HepG2 (cell line): ENCODE results near the gene CAPN15. TPM values are rescaled to one million over a fixed set of nuclear protein-coding genes. Genes with fewer than 3 reads are reported as not detected.

Experiments used
- ARNTL ChIP-seq: sonication (generic); formaldehyde crosslinking; IDR thresholded peaks from 2 replicates; pipeline ENCODE4 v1.4.0; 2020; ENCODE audit warnings: mild to moderate bottlenecking, missing genetic modification reagents
- ATF6 ChIP-seq: sonication (generic); formaldehyde crosslinking; conservative IDR thresholded peaks from 2 replicates; pipeline ENCODE4 v1.4.0; 2020; ENCODE audit warnings: missing genetic modification reagents
- HDAC1 ChIP-seq: sonication (generic); formaldehyde crosslinking; IDR thresholded peaks from 2 replicates; pipeline ENCODE4 v1.5.1; 2020; ENCODE audit warnings: mild to moderate bottlenecking, missing genetic modification reagents
- HOMEZ ChIP-seq: IDR thresholded peaks from 2 replicates; pipeline ENCODE4 v1.6.1; 2016; ENCODE audit warnings: low read depth
- KLF15 ChIP-seq: sonication (generic); formaldehyde crosslinking; IDR thresholded peaks from 2 replicates; pipeline ENCODE4 v1.8.1; 2023; ENCODE audit warnings: borderline replicate concordance, mild to moderate bottlenecking, inconsistent platforms, missing genetic modification reagents, mixed read lengths
- NFIB ChIP-seq: sonication (generic); formaldehyde crosslinking; IDR thresholded peaks from 2 replicates; pipeline ENCODE4 v1.9.0; 2021; ENCODE audit warnings: missing genetic modification reagents, mild to moderate bottlenecking, borderline replicate concordance
- PRDM4 ChIP-seq: sonication (generic); formaldehyde crosslinking; IDR thresholded peaks from 2 replicates; pipeline ENCODE4 v1.9.0; 2021; ENCODE audit warnings: missing genetic modification reagents, borderline replicate concordance
- PRPF4 ChIP-seq: fragments of 200-400 bp; formaldehyde crosslinking; IDR thresholded peaks from 2 replicates; pipeline ENCODE4 v1.6.1; 2016; ENCODE audit warnings: low read length, low read depth; ENCODE audit not compliant: poor library complexity, severe bottlenecking
- REPIN1 ChIP-seq: sonication (generic); formaldehyde crosslinking; IDR thresholded peaks from 2 replicates; pipeline ENCODE4 v1.8.0; 2022; ENCODE audit warnings: missing genetic modification reagents, low read depth, mild to moderate bottlenecking, borderline replicate concordance
- SP1 ChIP-seq, 2 experiments: fragments of 450-650 bp in 1 of 2; sonication (generic) in 1 of 2; formaldehyde crosslinking in 1 of 2; IDR thresholded peaks; 2 replicates each; pipeline versions ENCODE4 v1.4.0 to v1.6.1; 2016 to 2020; ENCODE audit warnings: missing genetic modification reagents in 1 of 2
- TBL1XR1 ChIP-seq: fragments of 150-350 bp; IDR thresholded peaks from 2 replicates; pipeline ENCODE4 v1.6.1; 2014; ENCODE audit warnings: borderline replicate concordance, low read length; ENCODE audit not compliant: partially characterized antibody
- ZNF280B ChIP-seq: sonication (generic); formaldehyde crosslinking; IDR thresholded peaks from 2 replicates; pipeline ENCODE4 v1.5.0; 2020; ENCODE audit warnings: missing genetic modification reagents, mild to moderate bottlenecking, borderline replicate concordance
- ZNF44 ChIP-seq: sonication (generic); formaldehyde crosslinking; IDR thresholded peaks from 2 replicates; pipeline ENCODE4 v1.5.1; 2020; ENCODE audit warnings: mild to moderate bottlenecking, missing genetic modification reagents
- ZNF513 ChIP-seq: sonication (generic); formaldehyde crosslinking; conservative IDR thresholded peaks from 2 replicates; pipeline ENCODE4 v1.5.0; 2020; ENCODE audit warnings: missing genetic modification reagents
- ZNF562 ChIP-seq: sonication (generic); formaldehyde crosslinking; IDR thresholded peaks from 2 replicates; pipeline ENCODE4 v1.8.0; 2022; ENCODE audit warnings: missing genetic modification reagents, borderline replicate concordance
- ZNF576 ChIP-seq: sonication (generic); formaldehyde crosslinking; IDR thresholded peaks from 2 replicates; pipeline ENCODE4 v1.4.0; 2020; ENCODE audit warnings: mild to moderate bottlenecking, missing genetic modification reagents
- ZNF674 ChIP-seq: sonication (generic); formaldehyde crosslinking; IDR thresholded peaks from 2 replicates; pipeline ENCODE4 v1.5.0; 2020; ENCODE audit warnings: low read depth, mild to moderate bottlenecking, missing genetic modification reagents
- ZNF7 ChIP-seq: IDR thresholded peaks from 2 replicates; pipeline ENCODE4 v1.6.1; 2016; ENCODE audit warnings: missing biosample characterization, missing genetic modification reagents
- polyA plus RNA-seq, 8 experiments: library from polyadenylated mRNA; depleted of rRNA in 3 of 8; stranded (reverse) in 7 of 8; unstranded in 1 of 8; fragments of >200 nt; fragmentation: Illumina TruSeq in 4 of 8; extraction: Trizol in 4 of 8; gene quantifications; 2 replicates each; pipeline versions ENCODE4 v1.2.1 to v1.2.3, GENCODE V29; 2011 to 2016; ENCODE audit warnings: low read depth in 4 of 8, missing spikeins in 1 of 8, mixed read lengths in 1 of 8; ENCODE audit not compliant: insufficient read depth in 1 of 8
- total RNA-seq, 5 experiments: library from RNA; depleted of rRNA; stranded (reverse); fragments of >200 nt; fragmentation: Illumina TruSeq; extraction: Trizol; gene quantifications; 2 replicates each; pipeline ENCODE4 v1.2.3, GENCODE V29; 2016; ENCODE audit warnings: low read depth in 1 of 5

CAPN15 gene
- total and polyA plus RNA-seq, 2 of the 13 experiments (the other 11 are each of a cell fraction or from before 2014, with no cell fraction given): 14.9 to 24.5 TPM

GRCh38 chr16:528111-529011 is 849 bp downstream of the CAPN15 start (continued):
- TF ChIP-seq SP1 (IDR thresholded peaks at IDR 0.05) (no peak), SP1 (CRISPR knock-in tag; IDR thresholded peaks at IDR 0.05) (no peak), REPIN1 (no peak), HOMEZ (CRISPR knock-in tag) (0 out of 2 replicates have a peak, but pooled peaks have one; percentile 18), ZNF513 (CRISPR knock-in tag) (no peak), ZNF576 (no peak), HDAC1 (CRISPR knock-in tag) (peak; percentile 30), PRDM4 (CRISPR knock-in tag) (no peak), KLF15 (CRISPR knock-in tag) (no peak), PRPF4 (no peak), ZNF674 (CRISPR knock-in tag) (no peak), ARNTL (CRISPR knock-in tag) (no peak), ATF6 (CRISPR knock-in tag) (no peak), TBL1XR1 (no peak), ZNF7 (CRISPR knock-in tag) (no peak), NFIB (CRISPR knock-in tag) (no peak), ZNF44 (CRISPR knock-in tag) (no peak), ZNF280B (CRISPR knock-in tag) (no peak), ZNF562 (CRISPR knock-in tag) (no peak)
